GM12865 (cell line): Measurements from ENCODE around the gene UGT1A5.
A peak's percentile ranks its signal among the peaks of the same experiment; 100 is the strongest.

Experiments used
- DNase-seq: peaks from one replicate; pipeline ENCODE4 v3.0.0; 2010; ENCODE audit warnings: low read depth
- H3K4me3 ChIP-seq: 2 replicates; pipeline ENCODE4 v1.5.1; 2011; ENCODE audit warnings: mild to moderate bottlenecking, low read depth, low read length, control low read depth
- CTCF ChIP-seq: IDR thresholded peaks from 2 replicates; pipeline ENCODE4 v1.5.1; 2011; ENCODE audit warnings: low read length, control low read depth, low read depth, inconsistent platforms; ENCODE audit not compliant: insufficient read depth; ENCODE audit errors: missing control alignments

The UGT1A5 gene

DNA sequence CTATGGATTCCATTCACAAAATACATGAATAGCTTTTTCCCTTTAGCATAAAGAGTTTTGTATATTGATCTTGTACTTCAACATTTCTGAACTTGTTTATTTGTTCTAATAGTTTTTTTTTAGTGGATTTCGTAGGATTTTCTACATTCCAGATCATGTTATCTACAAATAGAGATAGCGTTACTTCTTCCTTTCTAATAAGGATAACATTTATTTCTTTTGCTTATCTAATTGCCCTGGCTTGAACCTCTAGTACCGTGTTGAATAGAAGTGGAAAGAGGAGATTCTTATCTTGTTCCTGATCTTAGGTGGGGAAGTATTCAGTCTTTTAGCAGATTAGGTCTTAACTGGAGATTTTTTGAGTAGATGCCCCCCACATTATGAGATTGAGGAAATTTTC lies 10.5 kb upstream of the UGT1A5 start:
- H3K4me3 ChIP-seq = no peak overlapping the region
- no peak for TF ChIP-seq CTCF
- DNase-seq = no peak

DNA sequence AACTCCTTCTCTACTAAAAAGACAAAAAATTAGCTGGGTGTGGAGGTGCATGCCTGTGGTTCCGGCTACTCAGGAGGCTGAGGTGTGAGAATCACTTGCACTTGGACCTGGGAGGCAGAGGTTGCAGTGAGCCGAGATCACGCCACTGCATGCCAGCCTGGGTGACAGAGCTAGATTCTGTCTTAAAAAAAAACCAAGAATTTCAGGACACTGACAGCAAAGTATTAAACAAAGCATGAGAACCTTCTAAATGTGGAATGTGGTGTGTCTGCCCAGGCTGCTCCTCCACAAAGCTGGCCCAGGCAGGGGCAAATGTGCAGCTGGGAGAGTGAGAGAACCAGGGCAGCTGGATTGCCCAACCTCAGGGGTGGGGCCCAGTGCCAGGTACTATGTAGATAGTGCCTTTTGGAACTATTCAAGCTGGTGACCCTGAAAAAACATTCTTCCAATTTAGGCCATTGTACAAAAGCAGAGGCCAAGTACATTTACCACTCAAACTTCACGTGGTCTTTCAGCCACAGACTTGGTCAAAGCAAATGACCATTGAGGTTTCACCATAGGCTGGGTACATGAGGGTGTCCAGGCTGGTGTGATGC lies 6.7 kb upstream of the UGT1A5 start:
- DNase-seq = no peak
- no peak overlapping the region for H3K4me3 ChIP-seq
- no peak for TF ChIP-seq CTCF

- no peak for TF ChIP-seq CTCF
- no peak overlapping the region for H3K4me3 ChIP-seq
- DNase-seq = no peak
Measured at GRCh38 chr2:233706720-233707119, 6.0 kb upstream of the UGT1A5 start.

- no peak overlapping the region for H3K4me3 ChIP-seq
- no peak for TF ChIP-seq CTCF
- no peak for DNase-seq
Measured at GRCh38 chr2:233707940-233708644, 4.6 kb upstream of the UGT1A5 start.

DNA sequence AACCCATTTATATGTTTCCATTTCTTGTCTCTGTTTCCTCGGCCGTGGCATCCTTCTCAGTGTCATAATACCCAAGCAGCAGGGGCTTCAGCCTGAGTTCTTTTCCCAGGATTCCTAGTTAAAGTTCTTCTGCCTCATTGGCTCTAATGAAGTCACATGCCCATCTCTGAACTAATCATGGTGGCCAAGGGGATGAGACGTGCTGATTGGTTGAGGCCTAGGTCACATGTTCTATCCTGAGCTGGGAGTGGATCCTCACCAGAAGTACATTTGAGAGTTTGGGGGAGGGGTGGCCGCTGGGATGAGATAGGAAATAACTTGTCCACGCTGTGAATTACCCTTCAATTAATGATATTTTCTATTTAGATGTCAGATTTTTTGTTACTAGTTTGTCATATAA lies 3.8 kb upstream of the UGT1A5 start:
- no peak for TF ChIP-seq CTCF
- no peak for DNase-seq
- H3K4me3 ChIP-seq = no peak overlapping the region

DNA sequence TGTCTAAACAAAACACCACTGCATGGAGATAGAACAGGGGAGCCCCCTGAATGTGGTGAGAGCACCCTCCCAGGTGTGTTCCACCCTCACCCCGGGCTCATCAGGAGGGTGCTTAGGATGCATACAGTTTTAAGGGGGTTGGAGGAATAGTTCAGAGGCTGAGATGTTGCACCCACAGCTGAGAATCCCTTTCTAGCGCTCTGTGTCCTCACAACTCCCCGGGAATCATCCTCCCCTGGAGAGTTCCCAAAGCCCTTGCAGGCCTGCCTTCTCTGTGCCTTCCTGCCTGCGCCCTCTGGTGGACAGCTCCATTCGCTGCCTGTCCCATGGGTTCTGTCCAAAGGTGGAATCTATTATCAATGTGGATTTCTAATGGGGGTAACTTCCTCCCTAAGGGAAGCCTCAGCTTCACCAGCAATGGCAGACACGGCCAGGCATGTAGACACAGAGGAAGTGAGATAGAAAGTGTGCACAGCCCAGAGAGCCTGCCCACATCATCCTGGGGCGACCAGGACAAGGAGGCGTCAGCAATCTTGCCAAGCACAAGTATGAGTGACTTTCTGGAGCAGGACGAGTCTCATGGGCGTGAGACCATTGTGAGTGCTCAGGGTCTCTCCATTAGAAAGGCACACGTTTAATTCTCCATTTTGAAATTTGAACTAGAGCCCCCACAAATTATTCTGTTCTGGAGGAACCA lies 1.2 kb upstream of the UGT1A5 start:
- DNase-seq = peak; percentile 68
- TF ChIP-seq CTCF = peak; percentile 93
- no peak overlapping the region for H3K4me3 ChIP-seq
